Activated naive CD4-positive, alpha-beta T cell treated with anti-CD3 and anti-CD28 coated beads, Interleukin-2, amount 50 U/mL, for 72 hours (primary cell): ENCODE measurements around the gene RALGAPB. TPM values are rescaled to one million over a fixed set of nuclear protein-coding genes. Genes with fewer than 3 reads are reported as not detected.

Experiments
- ATAC-seq, 2 donors: fragments of 150-1000 bp; cut with Tn5 transposase; 2 replicates each; pipeline ENCODE4 v1.10.0; 2021; ENCODE audit warnings: mild to moderate bottlenecking in 2 of 2, moderate library complexity in 2 of 2
- DNase-seq, 2 donors: peaks; one replicate each; pipeline ENCODE4 v3.0.0; 2021 to 2022; ENCODE audit warnings: low spot score in 2 of 2
- H3K27ac Mint-ChIP-seq, 2 donors: one replicate each; pipeline ENCODE4 v1.8.0; 2022; ENCODE audit warnings: mild to moderate bottlenecking in 2 of 2, mixed read lengths in 2 of 2
- H3K36me3 Mint-ChIP-seq, 2 donors: one replicate each; pipeline ENCODE4 v1.8.0; 2022; ENCODE audit warnings: mixed read lengths in 2 of 2
- H3K9me3 Mint-ChIP-seq, 2 donors: one replicate each; pipeline ENCODE4 v1.8.0; 2022; ENCODE audit warnings: mixed read lengths in 2 of 2
- total RNA-seq, 2 donors: library from RNA; stranded (reverse); gene quantifications; one replicate each; pipeline ENCODE4 v1.2.3, GENCODE V29; 2022

RALGAPB gene
- total RNA-seq, 2 donors from 2014 or later: 27.0 to 32.4 TPM

DNA sequence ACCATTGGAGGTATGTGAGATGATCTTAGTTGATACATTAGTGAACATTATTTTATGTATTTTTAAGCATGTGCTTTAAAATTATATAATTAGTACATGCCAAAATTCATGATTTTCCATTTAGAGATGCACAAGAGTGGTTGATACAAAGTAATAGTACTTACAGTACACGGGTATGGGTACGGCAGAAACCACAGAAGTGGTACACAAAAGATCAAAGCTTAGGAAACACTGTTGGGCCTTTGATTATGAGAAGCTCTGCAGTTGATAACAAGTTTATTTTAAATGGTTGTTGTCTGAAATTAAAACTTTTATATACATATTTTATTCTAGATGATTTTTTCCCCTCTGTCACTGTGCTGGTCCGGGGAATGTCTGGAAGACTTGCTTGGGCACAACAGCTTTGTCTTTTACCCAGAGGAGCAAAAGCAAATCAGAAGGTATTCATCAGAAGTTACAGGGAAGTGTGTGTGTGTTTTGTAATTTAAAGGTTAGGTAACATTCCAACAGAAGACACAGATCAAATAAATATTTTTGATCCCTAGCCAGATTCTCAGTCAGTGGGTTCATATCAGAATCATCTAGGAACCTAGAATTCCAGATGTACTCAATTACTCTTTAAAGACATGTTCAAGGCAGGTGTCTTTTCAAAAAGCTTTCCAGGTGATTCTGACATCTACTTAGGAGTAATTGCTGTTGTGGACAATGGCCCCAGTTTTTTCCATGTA lies 75.9 kb downstream of the RALGAPB start:
- no peak for ATAC-seq
- Mint-ChIP-seq H3K9me3 (no peaks in the 10 kb centered on the region), H3K27ac (no peak overlapping the region), H3K36me3 (peaks cover 0 to 4% of the 10 kb centered on the region in 2 donors)
- DNase-seq: no peak

GRCh38 chr20:38550274-38550673 lies 77.6 kb downstream of the RALGAPB start:
- H3K27ac Mint-ChIP-seq: no peak overlapping the region
- DNase-seq (no peak), ATAC-seq (no peak)
- H3K36me3 Mint-ChIP-seq: no peaks in the 10 kb centered on the region
- H3K9me3 Mint-ChIP-seq: no peaks in the 10 kb centered on the region

DNA sequence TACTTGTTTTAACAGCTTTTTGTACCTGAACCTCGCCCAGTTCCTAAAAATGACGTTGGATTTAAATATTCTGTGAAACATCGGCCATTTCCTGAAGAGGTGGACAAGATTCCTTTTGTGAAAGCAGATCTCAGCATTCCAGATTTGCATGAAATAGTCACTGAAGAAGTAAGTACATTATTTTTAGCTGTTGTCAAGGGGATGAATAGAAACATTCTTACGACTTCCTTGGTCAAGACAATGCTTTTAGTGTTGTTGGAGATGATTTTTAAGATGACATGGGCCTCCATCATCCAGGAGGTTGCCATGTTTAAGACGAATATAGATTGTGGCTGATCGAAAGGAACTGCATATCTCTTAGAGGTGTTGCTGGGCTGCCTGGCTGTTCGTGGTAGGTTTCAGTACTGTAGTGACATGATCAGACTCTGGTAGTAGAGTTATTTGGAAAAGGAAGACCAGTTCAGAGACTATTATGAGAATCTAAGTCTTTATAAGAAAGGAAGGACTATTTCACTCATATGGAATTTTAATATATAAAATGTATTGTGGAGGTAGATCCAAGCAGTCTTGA lies 78.5 kb downstream of the RALGAPB start:
- DNase-seq (no peak), ATAC-seq (no peak)
- H3K36me3 Mint-ChIP-seq: no peaks in the 10 kb centered on the region
- no peak overlapping the region for H3K27ac Mint-ChIP-seq
- H3K9me3 Mint-ChIP-seq: no peaks in the 10 kb centered on the region

GRCh38 chr20:38554986-38555385 lies 82.3 kb downstream of the RALGAPB start:
- Mint-ChIP-seq H3K9me3 (no peaks in the 10 kb centered on the region), H3K27ac (no peak overlapping the region), H3K36me3 (peaks cover 0 to 8% of the 10 kb centered on the region in 2 donors)
- no peak for DNase-seq
- ATAC-seq: no peak

DNA sequence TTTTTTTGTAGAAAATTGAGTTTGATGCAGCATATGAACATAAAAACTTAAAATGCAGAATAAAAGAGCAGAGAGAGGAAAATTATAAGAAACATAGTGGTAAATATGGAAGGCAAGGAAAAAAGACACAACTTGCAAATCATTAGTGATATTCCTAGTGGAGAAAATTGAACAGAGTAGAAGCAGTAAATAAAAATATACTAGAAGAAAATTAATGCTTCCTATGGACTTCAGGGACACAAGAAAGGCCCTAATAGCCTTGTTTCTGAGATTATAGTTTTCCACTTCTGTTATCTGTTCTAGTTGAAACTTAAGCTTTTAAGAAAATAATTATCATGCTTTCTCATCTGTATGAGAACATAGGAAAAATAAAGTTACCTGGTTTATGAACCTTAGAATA lies 82.8 kb downstream of the RALGAPB start:
- ATAC-seq (no peak), DNase-seq (no peak)
- Mint-ChIP-seq H3K36me3 (peaks cover 0 to 8% of the 10 kb centered on the region in 2 donors), H3K27ac (no peak overlapping the region), H3K9me3 (no peaks in the 10 kb centered on the region)

DNA sequence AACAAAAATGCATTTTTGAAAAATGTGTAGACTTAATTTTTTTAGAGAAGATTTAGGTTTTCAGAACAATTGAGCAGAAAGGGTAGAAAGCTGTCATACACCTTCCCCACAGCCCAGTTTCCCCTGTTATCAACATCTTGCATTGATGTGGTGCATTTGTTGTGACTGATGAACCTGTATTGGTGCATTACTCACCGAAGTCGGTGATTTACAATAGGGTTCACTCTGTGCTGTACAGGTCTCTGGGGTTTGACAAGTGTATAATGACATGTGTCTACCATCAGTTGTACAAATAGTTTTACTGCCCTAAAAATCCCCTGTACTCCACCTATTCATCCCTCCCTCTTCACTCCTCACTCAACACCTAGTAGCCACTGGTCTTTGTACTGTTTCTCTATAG lies 84.5 kb downstream of the RALGAPB start:
- H3K27ac Mint-ChIP-seq: no peak overlapping the region
- ATAC-seq (peak in 1 of 2 donors; percentile 53), DNase-seq (no peak)
- peaks cover 0 to 8% of the 10 kb centered on the region in 2 donors for H3K36me3 Mint-ChIP-seq
- no peaks in the 10 kb centered on the region for H3K9me3 Mint-ChIP-seq

GRCh38 chr20:38558596-38559360 lies 86.1 kb downstream of the RALGAPB start:
- DNase-seq (no peak), ATAC-seq (no peak)

DNA sequence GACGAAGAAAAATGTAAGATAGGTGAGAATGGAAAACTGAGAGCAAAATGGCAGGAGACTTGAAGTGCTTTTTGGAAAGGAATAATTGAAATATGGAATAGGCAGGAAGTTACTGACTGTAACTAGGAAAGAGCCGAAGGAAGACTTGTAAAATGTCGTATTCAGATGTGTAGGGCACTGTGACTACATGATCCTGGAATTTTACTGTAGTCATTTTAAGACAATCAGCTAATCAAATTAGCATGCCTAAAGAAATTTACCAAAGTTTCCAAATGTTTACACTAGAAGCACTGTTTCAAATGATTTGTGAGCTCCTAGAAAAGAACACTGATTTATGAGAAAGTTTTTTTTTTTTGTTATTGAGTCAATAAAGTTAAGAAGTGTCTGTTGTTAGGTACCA lies 87.1 kb downstream of the RALGAPB start:
- DNase-seq: no peak
- no peaks in the 10 kb centered on the region for H3K9me3 Mint-ChIP-seq
- no peak overlapping the region for H3K27ac Mint-ChIP-seq
- peaks cover 0 to 8% of the 10 kb centered on the region in 2 donors for H3K36me3 Mint-ChIP-seq
- no peak for ATAC-seq

More at GRCh38 chr20:38558596-38559360, 86.1 kb downstream of the RALGAPB start:
- Mint-ChIP-seq H3K27ac (no peak overlapping the region), H3K9me3 (no peaks in the 10 kb centered on the region), H3K36me3 (peaks cover 0 to 8% of the 10 kb centered on the region in 2 donors)

DNA sequence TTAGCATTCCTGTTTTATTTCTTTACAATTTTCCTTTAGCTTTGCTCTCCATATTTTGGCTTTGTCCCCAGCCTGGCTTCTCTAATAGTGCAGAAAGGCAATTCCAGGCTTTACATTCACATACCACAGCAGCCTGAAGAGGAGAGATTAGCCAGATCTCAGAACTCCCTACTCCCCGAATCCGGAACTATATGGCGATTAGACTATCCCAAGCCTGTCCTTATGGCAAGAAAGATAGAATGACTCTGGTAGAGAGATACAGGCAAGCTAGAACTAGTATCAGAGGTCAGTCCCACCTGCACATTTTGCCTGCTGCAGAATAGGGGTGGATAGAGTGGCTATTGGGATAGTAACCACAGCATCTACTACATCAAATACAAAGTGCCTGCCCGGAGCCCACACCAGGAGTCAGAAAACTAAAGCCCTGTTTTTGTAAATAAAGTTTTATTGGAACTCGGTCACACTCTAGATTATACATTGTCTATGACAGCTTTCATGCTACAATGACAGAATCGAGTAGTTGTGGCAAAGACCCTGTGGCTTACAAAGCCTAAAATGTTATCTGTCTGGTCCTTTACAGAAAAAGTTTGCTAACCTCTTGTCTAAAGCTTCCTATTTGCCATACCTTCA lies 91.3 kb downstream of the RALGAPB start:
- ATAC-seq: no peak
- no peaks in the 10 kb centered on the region for H3K9me3 Mint-ChIP-seq
- H3K36me3 Mint-ChIP-seq: peaks cover 0 to 7% of the 10 kb centered on the region in 2 donors
- no peak overlapping the region for H3K27ac Mint-ChIP-seq
- DNase-seq: no peak

- DNase-seq (no peak), ATAC-seq (no peak)
- Mint-ChIP-seq H3K27ac (peak overlapping the region in 1 of 2 donors; percentile 42), H3K9me3 (no peaks in the 10 kb centered on the region), H3K36me3 (no peaks in the 10 kb centered on the region)
These were observed 92.0 kb downstream of the RALGAPB start for GRCh38 chr20:38564680-38565079.

- Mint-ChIP-seq H3K27ac (peak overlapping the region in 1 of 2 donors; percentile 9), H3K36me3 (no peaks in the 10 kb centered on the region), H3K9me3 (no peaks in the 10 kb centered on the region)
- ATAC-seq (no peak), DNase-seq (no peak)
These were observed 93.5 kb downstream of the RALGAPB start for GRCh38 chr20:38566036-38566598.

GRCh38 chr20:38569747-38570525 lies 97.3 kb downstream of the RALGAPB start:
- H3K9me3 Mint-ChIP-seq: no peaks in the 10 kb centered on the region
- H3K27ac Mint-ChIP-seq: no peak overlapping the region
- DNase-seq: no peak
- ATAC-seq: no peak
- H3K36me3 Mint-ChIP-seq: no peaks in the 10 kb centered on the region

GRCh38 chr20:38573413-38573812 lies 100.8 kb downstream of the RALGAPB start:
- DNase-seq (no peak), ATAC-seq (no peak)
- Mint-ChIP-seq H3K36me3 (no peaks in the 10 kb centered on the region), H3K9me3 (no peaks in the 10 kb centered on the region), H3K27ac (peak overlapping the region in 1 of 2 donors; percentile 39)

DNA sequence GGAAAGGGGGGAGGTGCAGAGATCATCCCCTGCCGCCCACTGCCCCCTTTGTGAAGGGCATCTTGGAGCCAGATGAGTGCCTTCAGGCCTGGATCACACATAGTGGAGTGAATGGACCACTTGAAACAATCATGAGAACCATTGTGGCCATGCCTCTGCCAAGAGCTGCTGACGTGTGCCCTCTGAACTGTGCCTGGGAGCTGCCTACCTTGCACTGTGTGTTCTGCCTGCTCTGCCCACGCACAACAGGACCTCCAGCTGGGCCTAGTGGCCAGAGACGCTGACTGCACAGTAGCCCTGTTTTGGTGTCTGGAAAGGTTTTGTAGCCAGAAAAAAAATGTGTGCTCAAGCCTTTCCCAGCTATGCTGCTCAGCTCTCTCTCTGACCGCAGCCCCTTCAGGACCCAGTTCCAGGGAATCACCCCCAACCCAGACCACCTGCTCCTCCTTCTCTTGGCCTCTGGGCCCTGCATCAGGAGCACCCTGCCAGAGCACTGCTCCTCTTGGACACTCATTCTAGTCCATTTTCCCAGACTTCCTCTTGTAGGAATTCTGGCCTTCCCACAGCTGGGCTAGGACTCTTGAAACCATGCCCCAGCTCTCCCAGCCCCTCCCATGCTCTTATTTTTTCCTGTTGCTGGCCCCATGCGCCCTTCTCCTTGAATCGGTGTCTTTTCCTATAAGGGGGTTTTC lies 106.7 kb downstream of the RALGAPB start:
- peak overlapping the region; percentile 31 to 78 for H3K27ac Mint-ChIP-seq
- no peak for ATAC-seq

GRCh38 chr20:38579921-38580320 lies 107.3 kb downstream of the RALGAPB start:
- ATAC-seq (no peak), DNase-seq (no peak)
- Mint-ChIP-seq H3K36me3 (no peaks in the 10 kb centered on the region), H3K27ac (peak overlapping the region; percentile 31 to 78), H3K9me3 (no peaks in the 10 kb centered on the region)

More for the DNA sequence above, 106.7 kb downstream of the RALGAPB start:
- no peak for DNase-seq
- Mint-ChIP-seq H3K9me3 (no peaks in the 10 kb centered on the region), H3K36me3 (no peaks in the 10 kb centered on the region)
